Measurements from ENCODE around the gene TAOK3. TPM values are rescaled to one million over a fixed set of nuclear protein-coding genes. Genes with fewer than 3 reads are reported as not detected.

TAOK3 gene
- total RNA-seq, 2 donors from 2014 or later = 39.5 to 50.5 TPM

- intact Hi-C loops (cut with DNase I) = no loop called here
- no peak for TF ChIP-seq CTCF (IDR thresholded peaks at IDR 0.05)
- no peak for DNase-seq
- Histone ChIP-seq H3K4me3 (no peak overlapping the region), H3K27ac (no peak overlapping the region), H3K27me3 (no peaks in the 10 kb centered on the region), H3K36me3 (no peaks in the 10 kb centered on the region), H3K4me1 (no peaks in the 10 kb centered on the region), H3K9me3 (no peaks in the 10 kb centered on the region), H3K9ac (ENCODE audit: low read depth in 2 of 2, low read length in 2 of 2) (no peak overlapping the region)
Measured at GRCh38 chr12:118370601-118371000, 2.1 kb downstream of the TAOK3 start.

GRCh38 chr12:118368821-118369220 lies 3.9 kb downstream of the TAOK3 start:
- no peak overlapping the region for H3K27ac ChIP-seq
- H3K9me3 ChIP-seq = no peaks in the 10 kb centered on the region
- H3K4me3 ChIP-seq = no peak overlapping the region
- H3K27me3 ChIP-seq = no peaks in the 10 kb centered on the region
- no peaks in the 10 kb centered on the region for H3K4me1 ChIP-seq
- no peaks in the 10 kb centered on the region for H3K36me3 ChIP-seq
- H3K9ac ChIP-seq (ENCODE audit: low read depth in 2 of 2, low read length in 2 of 2) = no peak overlapping the region
- DNase-seq = no peak
- TF ChIP-seq CTCF (IDR thresholded peaks at IDR 0.05) = no peak
- intact Hi-C loops (cut with DNase I) = no loop called here

GRCh38 chr12:118361889-118362288 lies 10.8 kb downstream of the TAOK3 start:
- H3K4me1 ChIP-seq = no peaks in the 10 kb centered on the region
- no peaks in the 10 kb centered on the region for H3K9me3 ChIP-seq
- H3K4me3 ChIP-seq = no peak overlapping the region
- no peak overlapping the region for H3K27ac ChIP-seq
- no peak for TF ChIP-seq CTCF (IDR thresholded peaks at IDR 0.05)
- DNase-seq = no peak
- H3K36me3 ChIP-seq = no peaks in the 10 kb centered on the region
- H3K27me3 ChIP-seq = no peaks in the 10 kb centered on the region
- no peak overlapping the region for H3K9ac ChIP-seq (ENCODE audit: low read depth in 2 of 2, low read length in 2 of 2)
- intact Hi-C loops (cut with DNase I) = no loop called here

GRCh38 chr12:118361092-118361404 lies 11.7 kb downstream of the TAOK3 start:
- Histone ChIP-seq H3K9ac (ENCODE audit: low read depth in 2 of 2, low read length in 2 of 2) (no peak overlapping the region), H3K4me1 (no peaks in the 10 kb centered on the region), H3K27ac (no peak overlapping the region), H3K36me3 (no peaks in the 10 kb centered on the region), H3K4me3 (no peak overlapping the region), H3K9me3 (no peaks in the 10 kb centered on the region), H3K27me3 (no peaks in the 10 kb centered on the region)
- DNase-seq = no peak
- no peak for TF ChIP-seq CTCF (IDR thresholded peaks at IDR 0.05)
- intact Hi-C loops (cut with DNase I) = no loop called here

GRCh38 chr12:118359541-118359915 lies 13.2 kb downstream of the TAOK3 start:
- DNase-seq = peak; percentile 60

More at GRCh38 chr12:118359541-118359915, 13.2 kb downstream of the TAOK3 start:
- H3K27me3 ChIP-seq = no peaks in the 10 kb centered on the region
- no peaks in the 10 kb centered on the region for H3K4me1 ChIP-seq
- H3K27ac ChIP-seq = peak overlapping the region; percentile 74
- H3K9ac ChIP-seq (ENCODE audit: low read depth in 2 of 2, low read length in 2 of 2) = peak overlapping the region in 1 of 2 donors; percentile 22
- intact Hi-C loops (cut with DNase I) = no loop called here
- TF ChIP-seq CTCF (IDR thresholded peaks at IDR 0.05) = no peak
- no peaks in the 10 kb centered on the region for H3K9me3 ChIP-seq
- peak overlapping the region; percentile 22 for H3K4me3 ChIP-seq
- no peaks in the 10 kb centered on the region for H3K36me3 ChIP-seq

All from colonic mucosa (tissue), 4 donors.